Adipose tissue (tissue), 3 donors: Measurements from ENCODE around the gene TRPT1. TPM values are rescaled to one million over a fixed set of nuclear protein-coding genes. Genes with fewer than 3 reads are reported as not detected.
A peak's percentile ranks its signal among the peaks of the same experiment; 100 is the strongest.

Experiments used
- H3K27ac ChIP-seq: one replicate; pipeline ENCODE4 v1.5.1; 2013; ENCODE audit warnings: low read depth, low read length
- WGBS, 3 donors: extraction: QIAGEN DNeasy Blood & Tissue Kit; methylation state at CpG; one replicate each; pipeline ENCODE4 v1.1.7; 2013; 5-methylcytosine and 5-hydroxymethylcytosine counted together
- polyA plus RNA-seq, 3 donors: library from polyadenylated mRNA; stranded (reverse); fragments of 200-250 nt; gene quantifications; one replicate each; pipeline ENCODE4 v1.2.3, GENCODE V29; 2013
- donor health status: healthy with polysubstance abuse.
- donor health status: Bipolar disorder and iron deficiency.
- donor health status: healthy.

Gene TRPT1
- polyA plus RNA-seq, 3 donors, result 42.2 to 61.3 (median 46.7) TPM

GRCh38 chr11:64222651-64223000 lies 3.4 kb downstream of the TRPT1 start:
- H3K27ac ChIP-seq, result no peak overlapping the region
- WGBS, 3 donors, result 67 to 77% (median 69%) methylated on average over 9 of the region's 9 CpGs

- no peak overlapping the region for H3K27ac ChIP-seq
- 80 to 92% (median 88%) methylated on average over 14 of the region's 14 CpGs for WGBS, 3 donors
Observed at GRCh38 chr11:64220798-64221197, 5.2 kb downstream of the TRPT1 start.

DNA sequence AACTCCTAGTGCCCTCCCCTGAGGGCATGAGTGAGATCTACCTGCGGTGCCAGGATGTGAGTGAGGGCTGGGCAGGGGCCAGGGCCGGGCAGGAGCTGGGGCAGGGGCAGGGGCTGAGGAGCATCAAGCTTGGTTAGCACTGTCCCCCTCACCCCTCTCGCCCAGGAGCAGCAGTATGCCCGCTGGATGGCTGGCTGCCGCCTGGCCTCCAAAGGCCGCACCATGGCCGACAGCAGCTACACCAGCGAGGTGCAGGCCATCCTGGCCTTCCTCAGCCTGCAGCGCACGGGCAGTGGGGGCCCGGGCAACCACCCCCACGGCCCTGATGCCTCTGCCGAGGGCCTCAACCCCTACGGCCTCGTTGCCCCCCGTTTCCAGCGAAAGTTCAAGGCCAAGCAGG lies 5.7 kb downstream of the TRPT1 start:
- WGBS, 3 donors, result 80 to 94% (median 89%) methylated on average over 12 to 17 of the region's 17 CpGs
- no peak overlapping the region for H3K27ac ChIP-seq

DNA sequence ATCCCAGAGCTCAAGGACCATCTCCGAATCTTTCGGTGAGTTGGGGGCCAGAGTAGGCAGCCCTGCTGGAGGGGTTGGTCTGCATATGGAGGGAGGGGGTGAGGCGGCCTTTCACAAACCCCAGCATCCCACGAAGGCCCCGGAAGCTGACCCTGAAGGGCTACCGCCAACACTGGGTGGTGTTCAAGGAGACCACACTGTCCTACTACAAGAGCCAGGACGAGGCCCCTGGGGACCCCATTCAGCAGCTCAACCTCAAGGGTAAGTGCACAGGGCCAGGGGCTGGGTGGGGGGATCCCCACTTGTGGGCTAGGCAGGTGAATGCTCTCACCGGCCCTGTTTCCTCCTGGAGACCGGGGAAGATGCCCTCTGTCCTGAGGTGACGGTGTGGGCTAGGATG lies 6.2 kb downstream of the TRPT1 start:
- no peak overlapping the region for H3K27ac ChIP-seq
- 88 to 92% (median 89%) methylated on average over 10 of the region's 10 CpGs for WGBS, 3 donors

DNA sequence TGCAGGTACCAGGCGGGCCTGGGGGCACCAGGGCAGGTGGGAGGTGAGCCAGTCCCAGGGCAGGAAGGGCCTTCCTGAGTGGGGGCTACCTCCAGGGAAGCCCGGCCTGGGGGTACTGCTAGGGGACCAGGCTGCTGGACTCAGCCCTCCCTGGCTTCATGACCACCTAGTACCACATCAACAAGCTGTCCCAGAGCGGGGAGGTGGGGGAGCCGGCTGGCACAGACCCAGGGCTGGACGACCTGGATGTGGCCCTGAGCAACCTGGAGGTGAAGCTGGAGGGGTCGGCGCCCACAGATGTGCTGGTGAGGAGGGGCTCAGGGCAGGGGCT lies 6.7 kb downstream of the TRPT1 start:
- no peak overlapping the region for H3K27ac ChIP-seq
- 60 to 87% (median 87%) methylated on average over 7 of the region's 7 CpGs for WGBS, 3 donors

DNA sequence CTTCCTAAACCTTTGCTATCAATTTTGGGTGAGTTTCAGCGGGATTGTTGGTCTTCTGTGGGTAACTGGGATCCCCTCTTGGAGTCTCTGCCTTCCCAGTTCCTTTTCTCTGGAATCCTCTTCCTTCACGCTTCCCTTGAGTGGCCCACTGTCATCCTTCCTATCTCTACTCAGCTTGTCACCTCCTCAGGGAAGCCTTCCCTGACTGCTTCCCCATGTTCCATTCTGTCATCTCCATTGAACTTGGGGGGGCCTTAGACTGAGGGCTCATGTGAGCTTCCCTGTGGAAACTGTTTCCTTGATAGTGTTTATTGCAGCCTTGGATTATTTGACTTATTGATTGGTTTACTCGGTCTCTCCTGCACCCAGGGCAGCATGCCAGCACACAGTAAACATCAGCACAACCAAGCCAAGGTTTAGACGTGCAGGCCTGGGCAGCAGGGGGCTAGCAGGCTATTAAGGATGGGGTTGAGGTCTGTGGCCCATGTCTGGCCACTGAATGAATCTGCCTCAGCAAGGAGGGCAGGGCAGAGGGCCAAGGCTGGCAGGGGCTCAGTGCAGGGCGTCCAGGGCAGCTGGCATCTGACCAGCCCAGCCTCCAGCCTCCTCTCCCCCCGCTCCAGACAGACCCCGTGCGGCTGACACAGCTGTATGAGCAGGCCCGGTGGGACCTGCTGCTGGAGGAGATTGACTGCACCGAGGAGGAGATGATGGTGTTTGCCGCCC lies 7.2 kb downstream of the TRPT1 start:
- H3K27ac ChIP-seq, result no peak overlapping the region
- WGBS, 3 donors, result 22 to 82% (median 81%) methylated on average over 9 to 11 of the region's 11 CpGs

DNA sequence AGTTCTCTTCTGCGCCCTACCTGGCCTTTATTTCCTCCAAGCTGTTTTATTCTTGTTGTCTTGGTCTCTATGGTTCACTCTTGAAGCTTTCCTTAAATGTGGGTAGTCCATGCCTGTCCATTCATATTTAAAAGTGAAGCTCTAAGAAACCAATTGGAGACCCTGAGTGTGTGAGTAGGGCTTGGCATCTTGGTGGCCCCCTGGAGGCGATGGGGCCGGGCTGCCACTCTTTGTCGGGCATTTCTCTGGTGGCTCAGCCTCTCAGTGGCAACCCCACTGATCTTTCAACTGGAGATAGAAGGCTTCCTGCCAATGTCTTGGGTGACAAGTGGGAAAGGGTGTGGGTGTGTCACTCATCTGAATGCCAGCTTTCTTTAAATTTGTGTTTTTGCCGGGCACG lies 9.1 kb downstream of the TRPT1 start:
- H3K27ac ChIP-seq, result no peak overlapping the region
- WGBS, 3 donors, result 89 to 91% (median 90%) methylated on average over 6 of the region's 6 CpGs

DNA sequence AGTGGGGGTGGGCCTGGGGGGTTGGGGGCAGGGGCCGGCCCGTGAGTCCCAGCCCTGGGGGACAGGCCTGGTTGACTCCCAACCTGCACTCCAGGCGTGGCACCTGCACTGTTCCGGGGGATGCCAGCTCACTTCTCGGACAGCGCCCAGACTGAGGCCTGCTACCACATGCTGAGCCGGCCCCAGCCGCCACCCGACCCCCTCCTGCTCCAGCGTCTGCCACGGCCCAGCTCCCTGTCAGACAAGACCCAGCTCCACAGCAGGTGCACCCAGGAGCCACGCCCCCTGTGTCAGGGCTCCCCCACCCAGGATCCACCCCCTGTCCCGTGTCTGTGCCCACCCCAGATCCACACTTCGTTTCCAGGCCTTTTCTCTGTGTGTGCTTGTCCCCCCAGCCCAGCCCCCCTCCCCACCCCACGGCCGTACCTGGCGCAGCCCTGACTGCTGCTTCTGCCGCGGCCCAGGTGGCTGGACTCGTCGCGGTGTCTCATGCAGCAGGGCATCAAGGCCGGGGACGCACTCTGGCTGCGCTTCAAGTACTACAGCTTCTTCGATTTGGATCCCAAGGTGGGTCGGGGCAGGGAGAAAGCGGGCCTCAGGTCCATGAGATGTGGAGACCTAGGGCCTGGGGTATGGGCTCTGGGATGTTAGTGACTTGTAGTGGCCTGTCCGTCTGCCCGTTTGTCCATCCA lies 14.7 kb downstream of the TRPT1 start:
- 87 to 91% (median 88%) methylated on average over 28 to 30 of the region's 30 CpGs for WGBS, 3 donors
- no peak overlapping the region for H3K27ac ChIP-seq

DNA sequence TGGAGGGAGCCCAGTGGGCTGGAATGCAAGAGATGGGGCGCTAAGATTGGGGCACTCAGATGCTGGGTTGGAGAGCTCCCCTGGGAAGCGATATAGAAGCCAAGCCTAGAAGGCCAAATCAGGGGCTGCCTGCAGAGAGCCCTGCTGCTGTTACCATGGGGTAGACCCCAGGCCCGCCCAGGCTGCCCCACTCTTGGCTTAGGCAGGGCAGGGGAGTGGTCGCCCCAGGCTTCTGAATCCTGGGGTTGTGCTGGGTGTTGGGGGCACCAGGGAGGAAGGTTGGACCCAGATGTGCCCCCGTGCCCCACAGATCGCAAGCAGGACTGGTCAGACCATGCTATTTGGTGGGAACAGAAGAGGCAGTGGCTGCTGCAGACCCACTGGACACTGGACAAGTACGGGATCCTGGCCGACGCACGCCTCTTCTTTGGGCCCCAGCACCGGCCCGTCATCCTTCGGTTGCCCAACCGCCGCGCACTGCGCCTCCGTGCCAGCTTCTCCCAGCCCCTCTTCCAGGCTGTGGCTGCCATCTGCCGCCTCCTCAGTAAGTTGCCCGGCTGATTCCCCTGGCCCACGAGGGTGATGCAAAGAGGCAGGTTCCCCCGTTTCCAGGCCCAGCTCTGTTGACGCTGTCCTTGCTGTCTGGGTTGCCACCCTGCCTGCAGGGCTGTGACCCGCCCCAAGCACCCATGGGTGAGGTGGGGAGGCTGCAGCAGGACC lies 15.5 kb downstream of the TRPT1 start:
- no peak overlapping the region for H3K27ac ChIP-seq
- WGBS, 3 donors, result 92 to 96% (median 93%) methylated on average over 18 to 24 of the region's 24 CpGs

GRCh38 chr11:64209563-64209843 lies 16.5 kb downstream of the TRPT1 start:
- WGBS, 3 donors, result 81 to 86% (median 83%) methylated on average over 8 of the region's 8 CpGs

DNA sequence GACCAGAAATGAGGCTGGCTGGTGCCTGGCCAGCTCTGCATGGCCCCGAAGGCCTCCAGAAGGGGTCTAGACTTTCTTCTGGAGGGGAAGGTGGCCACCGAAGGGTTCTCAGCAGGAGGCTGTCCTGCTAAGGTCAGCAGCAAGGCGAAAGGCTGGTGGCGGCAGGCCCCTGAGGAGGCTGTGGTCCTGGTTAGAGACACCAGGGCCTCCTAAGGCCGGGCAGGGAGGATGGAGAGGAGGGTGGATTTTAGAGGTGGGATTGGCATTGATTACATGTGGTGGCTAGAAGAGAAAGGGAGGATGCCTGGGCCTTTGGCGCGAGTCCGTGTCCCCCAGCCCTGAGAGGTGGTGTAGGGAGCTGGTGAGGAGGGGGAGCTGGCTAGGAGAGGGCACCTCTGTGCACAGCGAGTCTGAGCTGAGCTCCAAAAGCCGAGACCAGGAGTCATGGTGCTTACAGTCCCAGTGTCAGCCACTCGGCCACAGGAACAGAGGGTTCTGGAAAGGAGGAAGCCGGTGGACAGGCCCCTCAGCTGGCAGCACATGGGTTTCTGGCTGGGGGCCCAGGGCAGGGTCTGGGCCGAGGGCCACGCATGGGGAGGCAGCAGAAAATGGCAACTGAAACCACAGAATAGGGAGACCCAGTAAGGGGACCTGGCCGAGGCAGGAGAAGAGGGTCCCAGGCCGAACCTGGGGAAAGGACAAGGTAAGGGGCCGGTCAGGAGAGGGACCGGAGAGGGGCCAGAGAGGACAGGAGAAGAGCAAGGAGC lies 17.0 kb downstream of the TRPT1 start:
- H3K27ac ChIP-seq, result no peak overlapping the region
- 78 to 89% (median 80%) methylated on average over 18 of the region's 18 CpGs for WGBS, 3 donors

More at GRCh38 chr11:64209563-64209843, 16.5 kb downstream of the TRPT1 start:
- H3K27ac ChIP-seq, result no peak overlapping the region

DNA sequence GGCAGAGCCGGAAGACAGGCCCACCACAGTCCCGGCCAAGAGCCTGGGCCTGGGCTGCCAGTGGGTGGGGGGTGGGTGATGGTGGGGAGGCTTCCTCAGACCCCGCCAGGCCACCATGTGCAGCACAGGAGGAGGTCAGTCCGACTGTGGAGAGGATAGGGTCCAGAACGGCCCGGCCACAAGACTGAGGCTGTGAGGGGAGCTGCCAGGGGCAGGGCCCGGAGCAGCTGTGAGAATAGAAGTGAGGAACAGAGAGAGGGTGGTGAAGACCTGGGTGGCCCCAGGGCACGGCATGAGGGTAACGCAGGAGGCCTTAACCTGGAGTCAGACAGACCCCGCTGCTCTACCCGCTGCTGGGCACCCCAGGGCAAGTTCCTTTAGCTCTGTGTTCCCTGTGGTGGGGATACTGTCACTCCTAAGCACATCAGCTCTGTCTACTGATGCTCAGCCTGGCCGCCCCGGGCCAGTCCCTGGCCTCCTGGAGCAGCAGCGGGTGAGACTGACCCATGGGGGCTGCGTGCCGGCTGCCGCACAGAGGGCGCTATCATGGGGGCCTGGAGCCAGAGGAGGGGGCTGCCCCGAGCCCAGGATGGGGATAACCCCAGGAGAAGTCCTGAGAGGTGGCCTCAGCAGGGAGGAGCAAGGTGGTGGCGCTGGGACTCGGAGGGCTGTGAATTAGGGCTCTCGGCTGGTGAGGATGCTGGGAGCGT lies 17.7 kb downstream of the TRPT1 start:
- WGBS, 3 donors, result 65 to 89% (median 66%) methylated on average over 23 of the region's 23 CpGs

GRCh38 chr11:64207256-64208085 lies 18.5 kb downstream of the TRPT1 start:
- H3K27ac ChIP-seq, result peak overlapping the region; percentile 74
- 23 to 61% (median 27%) methylated on average over 27 to 30 of the region's 30 CpGs for WGBS, 3 donors

More for the DNA sequence above, 17.7 kb downstream of the TRPT1 start:
- no peak overlapping the region for H3K27ac ChIP-seq

- H3K27ac ChIP-seq, result peak within 1 kb of the TSS; percentile 74
- WGBS, 3 donors, result 46 to 84% (median 58%) methylated on average over 26 to 27 of the region's 27 CpGs
Observed at GRCh38 chr11:64206457-64207255, 19.3 kb downstream of the TRPT1 start, which contains the start of gene FERMT3. FERMT3 (plus strand) TSS chr11:64206721; CDS start chr11:64207365, 644 bp downstream.

DNA sequence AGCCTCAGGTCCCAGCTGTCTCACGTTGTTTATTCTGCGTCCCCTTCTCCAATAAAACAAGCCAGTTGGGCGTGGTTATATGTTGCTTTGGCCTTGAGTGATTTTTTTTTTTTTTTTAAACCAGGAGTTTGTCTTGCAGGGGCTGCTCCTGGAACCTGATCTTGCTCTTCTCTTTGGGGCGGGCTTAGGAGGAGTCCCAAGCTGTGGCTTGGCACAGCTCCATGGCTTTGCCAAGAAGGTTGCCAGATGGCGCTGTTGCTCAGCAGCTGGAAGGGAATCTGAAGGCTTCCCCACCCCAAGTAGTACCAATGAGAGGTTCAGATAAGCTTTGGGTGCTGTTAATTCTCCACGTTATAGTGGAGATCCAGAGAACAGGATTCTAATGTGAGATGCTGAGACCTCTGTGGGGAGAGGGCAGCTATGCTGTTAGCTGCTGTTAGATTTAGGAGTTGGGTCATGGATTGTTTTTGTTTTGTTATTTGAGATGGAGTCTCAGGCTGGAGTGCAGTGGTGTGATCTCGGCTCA lies 21.5 kb downstream of the TRPT1 start:
- no peak overlapping the region for H3K27ac ChIP-seq
- WGBS, 3 donors, result 25 to 34% (median 28%) methylated on average over 7 of the region's 7 CpGs

DNA sequence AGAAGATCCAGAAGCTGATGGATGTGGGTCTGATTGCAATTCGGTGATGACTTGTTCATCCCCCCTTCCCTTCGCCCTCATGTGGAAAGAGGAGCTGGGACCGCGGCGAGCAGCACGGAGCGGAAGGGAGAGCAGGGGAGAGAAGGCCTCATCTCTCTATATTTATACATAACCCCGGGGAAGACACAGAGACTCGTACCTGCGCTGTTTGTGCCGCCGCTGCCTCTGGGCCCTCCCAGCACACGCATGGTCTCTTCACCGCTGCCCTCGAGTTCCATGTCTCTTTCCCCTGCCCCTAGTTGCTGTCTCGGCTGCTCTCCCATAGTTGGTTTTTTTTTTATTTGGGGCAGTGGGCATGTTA lies 21.9 kb downstream of the TRPT1 start:
- 79 to 87% (median 82%) methylated on average over 16 of the region's 16 CpGs for WGBS, 3 donors
- H3K27ac ChIP-seq, result no peak overlapping the region
